ENCODE measurements around the gene NFE2L3. TPM values are rescaled to one million over a fixed set of nuclear protein-coding genes. Genes with fewer than 3 reads are reported as not detected.
"Not testable (repeated sequence)": the region's sequence is repeated elsewhere in the genome, so short reads cannot be mapped to it uniquely, and the experiment has no call there.

Gene NFE2L3
- total RNA-seq, result 10 to 100 TPM; 35.2 to 35.3 TPM

GRCh38 chr7:26151953-26152781, at the start of gene NFE2L3:
Gene NFE2L3 (plus strand): TSS chr7:26152198. CDS start chr7:26152499, 301 bp downstream.
- Mint-ChIP-seq H3K36me3 (peaks cover 36% of the 10 kb centered on the region), H3K9me3 (peaks cover 3% of the 10 kb centered on the region), H3K4me3 (peak within 1 kb of the TSS; percentile 95), H3K27me3 (no peaks in the 10 kb centered on the region), H3K27ac (peak within 1 kb of the TSS; percentile 96), H3K4me1 (peaks cover 50% of the 10 kb centered on the region)
- peak; percentile 90 for DNase-seq

GRCh38 chr7:26103596-26103995, 48.4 kb upstream of the NFE2L3 start:
- Mint-ChIP-seq H3K27me3 (no peaks in the 10 kb centered on the region), H3K4me1 (peaks cover 27% of the 10 kb centered on the region), H3K9me3 (no peaks in the 10 kb centered on the region), H3K36me3 (peaks cover 4% of the 10 kb centered on the region), H3K27ac (no peak overlapping the region), H3K4me3 (no peak overlapping the region)
- DNase-seq, result no peak

GRCh38 chr7:26105236-26105635, 46.8 kb upstream of the NFE2L3 start:
- H3K4me3 Mint-ChIP-seq, result no peak overlapping the region
- H3K9me3 Mint-ChIP-seq, result no peaks in the 10 kb centered on the region
- no peaks in the 10 kb centered on the region for H3K27me3 Mint-ChIP-seq
- H3K36me3 Mint-ChIP-seq, result peaks cover 4% of the 10 kb centered on the region
- H3K4me1 Mint-ChIP-seq, result peaks cover 19% of the 10 kb centered on the region
- no peak for DNase-seq
- no peak overlapping the region for H3K27ac Mint-ChIP-seq

GRCh38 chr7:26105931-26106330, 46.1 kb upstream of the NFE2L3 start:
- peaks cover 14% of the 10 kb centered on the region for H3K4me1 Mint-ChIP-seq
- H3K27ac Mint-ChIP-seq, result no peak overlapping the region
- peaks cover 4% of the 10 kb centered on the region for H3K36me3 Mint-ChIP-seq
- H3K4me3 Mint-ChIP-seq, result no peak overlapping the region
- DNase-seq, result no peak
- no peaks in the 10 kb centered on the region for H3K9me3 Mint-ChIP-seq
- H3K27me3 Mint-ChIP-seq, result no peaks in the 10 kb centered on the region

GRCh38 chr7:26112203-26112740, 39.7 kb upstream of the NFE2L3 start:
- Mint-ChIP-seq H3K27me3 (no peaks in the 10 kb centered on the region), H3K4me1 (peaks cover 11% of the 10 kb centered on the region), H3K4me3 (no peak overlapping the region), H3K27ac (no peak overlapping the region), H3K9me3 (no peaks in the 10 kb centered on the region), H3K36me3 (no peaks in the 10 kb centered on the region)
- DNase-seq, result no peak

GRCh38 chr7:26115650-26116049, 36.3 kb upstream of the NFE2L3 start:
- Mint-ChIP-seq H3K36me3 (no peaks in the 10 kb centered on the region), H3K4me3 (no peak overlapping the region), H3K4me1 (peaks cover 11% of the 10 kb centered on the region), H3K27me3 (no peaks in the 10 kb centered on the region), H3K9me3 (no peaks in the 10 kb centered on the region), H3K27ac (no peak overlapping the region)
- no peak for DNase-seq

GRCh38 chr7:26117142-26117807, 34.7 kb upstream of the NFE2L3 start:
- Mint-ChIP-seq H3K36me3 (no peaks in the 10 kb centered on the region), H3K27ac (no peak overlapping the region), H3K4me1 (peaks cover 2% of the 10 kb centered on the region), H3K9me3 (no peaks in the 10 kb centered on the region), H3K4me3 (no peak overlapping the region), H3K27me3 (no peaks in the 10 kb centered on the region)
- DNase-seq, result no peak

GRCh38 chr7:26117970-26118369, 34.0 kb upstream of the NFE2L3 start:
- Mint-ChIP-seq H3K9me3 (no peaks in the 10 kb centered on the region), H3K4me1 (peaks cover 2% of the 10 kb centered on the region), H3K4me3 (no peak overlapping the region), H3K27ac (no peak overlapping the region), H3K27me3 (no peaks in the 10 kb centered on the region), H3K36me3 (no peaks in the 10 kb centered on the region)
- no peak for DNase-seq

GRCh38 chr7:26122745-26123144, 29.3 kb upstream of the NFE2L3 start:
- H3K4me3 Mint-ChIP-seq, result no peak overlapping the region
- DNase-seq, result no peak
- no peaks in the 10 kb centered on the region for H3K27me3 Mint-ChIP-seq
- H3K4me1 Mint-ChIP-seq, result no peaks in the 10 kb centered on the region
- no peak overlapping the region for H3K27ac Mint-ChIP-seq
- no peaks in the 10 kb centered on the region for H3K9me3 Mint-ChIP-seq
- no peaks in the 10 kb centered on the region for H3K36me3 Mint-ChIP-seq

- not testable (repeated sequence) for H3K27me3 Mint-ChIP-seq, H3K4me1 Mint-ChIP-seq, H3K27ac Mint-ChIP-seq, DNase-seq, H3K9me3 Mint-ChIP-seq, H3K4me3 Mint-ChIP-seq, H3K36me3 Mint-ChIP-seq
Observed at GRCh38 chr7:26124775-26125174, 27.2 kb upstream of the NFE2L3 start.

- Mint-ChIP-seq H3K9me3 (no peaks in the 10 kb centered on the region), H3K4me3 (no peak overlapping the region), H3K36me3 (no peaks in the 10 kb centered on the region), H3K4me1 (no peaks in the 10 kb centered on the region), H3K27ac (no peak overlapping the region), H3K27me3 (no peaks in the 10 kb centered on the region)
- DNase-seq, result no peak
Observed at GRCh38 chr7:26127411-26127810, 24.6 kb upstream of the NFE2L3 start.

- Mint-ChIP-seq H3K27me3 (no peaks in the 10 kb centered on the region), H3K9me3 (no peaks in the 10 kb centered on the region), H3K4me1 (no peaks in the 10 kb centered on the region), H3K27ac (no peak overlapping the region), H3K4me3 (no peak overlapping the region), H3K36me3 (no peaks in the 10 kb centered on the region)
- no peak for DNase-seq
Observed at GRCh38 chr7:26131056-26131589, 20.9 kb upstream of the NFE2L3 start.

GRCh38 chr7:26135076-26135475, 16.9 kb upstream of the NFE2L3 start:
- H3K27me3 Mint-ChIP-seq, result no peaks in the 10 kb centered on the region
- H3K4me3 Mint-ChIP-seq, result no peak overlapping the region
- H3K4me1 Mint-ChIP-seq, result no peaks in the 10 kb centered on the region
- H3K9me3 Mint-ChIP-seq, result no peaks in the 10 kb centered on the region
- DNase-seq, result no peak
- no peaks in the 10 kb centered on the region for H3K36me3 Mint-ChIP-seq
- no peak overlapping the region for H3K27ac Mint-ChIP-seq

GRCh38 chr7:26135551-26135950, 16.4 kb upstream of the NFE2L3 start:
- Mint-ChIP-seq H3K27me3 (no peaks in the 10 kb centered on the region), H3K27ac (no peak overlapping the region), H3K4me1 (no peaks in the 10 kb centered on the region), H3K4me3 (no peak overlapping the region), H3K36me3 (no peaks in the 10 kb centered on the region), H3K9me3 (no peaks in the 10 kb centered on the region)
- no peak for DNase-seq

GRCh38 chr7:26136831-26137230, 15.2 kb upstream of the NFE2L3 start:
- no peaks in the 10 kb centered on the region for H3K4me1 Mint-ChIP-seq
- no peak for DNase-seq
- H3K9me3 Mint-ChIP-seq, result no peaks in the 10 kb centered on the region
- H3K27me3 Mint-ChIP-seq, result no peaks in the 10 kb centered on the region
- H3K27ac Mint-ChIP-seq, result no peak overlapping the region
- no peaks in the 10 kb centered on the region for H3K36me3 Mint-ChIP-seq
- no peak overlapping the region for H3K4me3 Mint-ChIP-seq

Measured in activated naive CD8-positive, alpha-beta T cell treated with anti-CD3 and anti-CD28 coated beads for 36 hours (primary cell).